Small intestine (tissue), 16 donors: ENCODE results near the gene TOMM40L. TPM values are rescaled to one million over a fixed set of nuclear protein-coding genes. Genes with fewer than 3 reads are reported as not detected.

ENCODE experiments used
- DNase-seq, 2 donors: peaks; one replicate each; pipeline versions ENCODE4 v3.0.0 to v3.0.0-alpha.2; 2013
- FAIRE-seq: peaks from 2 replicates; lab custom pipeline; 2012; peaks lifted over from hg19 to GRCh38; lab: Jason Lieb, UNC
- H3K27ac ChIP-seq, 3 donors: one replicate each; pipeline ENCODE4 v1.5.1; 2013; ENCODE audit warnings: low read length in 2 of 3, mild to moderate bottlenecking in 2 of 3, control low read depth in 1 of 3, inconsistent platforms in 1 of 3, low read depth in 1 of 3, moderate library complexity in 1 of 3
- H3K27me3 ChIP-seq, 3 donors: one replicate each; pipeline ENCODE4 v1.6.1; 2013; ENCODE audit warnings: low read length in 3 of 3, inconsistent platforms in 1 of 3; ENCODE audit not compliant: control insufficient read depth in 3 of 3, insufficient read depth in 3 of 3
- H3K36me3 ChIP-seq, 3 donors: one replicate each; pipeline ENCODE4 v1.6.1; 2013; ENCODE audit warnings: low read length in 3 of 3, inconsistent platforms in 1 of 3, low read depth in 1 of 3, mild to moderate bottlenecking in 1 of 3, moderate library complexity in 1 of 3; ENCODE audit not compliant: control insufficient read depth in 3 of 3, insufficient read depth in 2 of 3
- H3K4me1 ChIP-seq, 3 donors: one replicate each; pipeline ENCODE4 v1.6.1; 2013; ENCODE audit warnings: low read length in 2 of 3, inconsistent platforms in 1 of 3, low read depth in 1 of 3, mild to moderate bottlenecking in 1 of 3, moderate library complexity in 1 of 3; ENCODE audit not compliant: control insufficient read depth in 3 of 3, insufficient read depth in 2 of 3
- H3K4me3 ChIP-seq, 3 donors: one replicate each; pipeline ENCODE4 v1.5.1; 2013; ENCODE audit warnings: low read length in 3 of 3, control low read depth in 1 of 3, inconsistent platforms in 1 of 3, low read depth in 1 of 3, mild to moderate bottlenecking in 1 of 3, moderate library complexity in 1 of 3
- H3K9me3 ChIP-seq, 2 donors: one replicate each; pipeline ENCODE4 v1.6.1; 2013; ENCODE audit warnings: low read depth in 1 of 2, low read length in 1 of 2; ENCODE audit not compliant: control insufficient read depth in 2 of 2, insufficient read depth in 1 of 2
- WGBS, 3 donors: extraction: QIAGEN DNeasy Blood & Tissue Kit; methylation state at CpG; one replicate each; pipeline ENCODE4 v1.1.7; 2013; 5-methylcytosine and 5-hydroxymethylcytosine counted together
- long read RNA-seq, 10 donors: transcript quantifications; one replicate each; lab custom pipeline, GENCODE V29; 2026
- polyA plus RNA-seq, 4 donors: library from polyadenylated mRNA; stranded (reverse) in 3 of 4; unstranded in 1 of 4; fragments of 200-250 nt in 3 of 4; fragments of 120-200 nt in 1 of 4; gene quantifications; one replicate each; pipeline versions ENCODE4 v1.2.1 to v1.2.3, GENCODE V29; 2013
- donor health status: healthy with polysubstance abuse.
- donor health status: control.
- donor health status: control.
- donor health status: Bipolar disorder and iron deficiency.
- donor health status: healthy.

TOMM40L gene
- polyA plus RNA-seq = 10 to 100 TPM; 12.4 to 32.9 (median 22.1) TPM
- long read RNA-seq, donor 1 = 0 reads
- long read RNA-seq, donor 2, partial matches to known transcripts = 0 of 5 reads
- long read RNA-seq, donor 2, other reads (novel, unspliced or antisense) = 0 of 5 reads
- long read RNA-seq, donor 3, partial matches to known transcripts = 0 of 1 reads
- long read RNA-seq, donor 3, other reads (novel, unspliced or antisense) = 0 of 1 reads
- long read RNA-seq, donor 4 = 0 reads
- long read RNA-seq, donor 5, partial matches to known transcripts = 0 of 1 reads
- long read RNA-seq, donor 5, other reads (novel, unspliced or antisense) = 0 of 1 reads
- long read RNA-seq, donor 6 = 0 reads
- long read RNA-seq, donor 7 = 0 reads
- long read RNA-seq, donor 8 = 0 reads
- long read RNA-seq, donor 9, partial matches to known transcripts = 0 of 2 reads
- long read RNA-seq, donor 9, other reads (novel, unspliced or antisense) = 0 of 2 reads
- long read RNA-seq, donor 10, partial matches to known transcripts = 7 of 9 reads
- long read RNA-seq, donor 10, other reads (novel, unspliced or antisense) = 0 of 9 reads

GRCh38 chr1:161225534-161226319 lies at the start of gene TOMM40L:
TSS of gene TOMM40L (plus strand) at chr1:161226060. CDS start at chr1:161226490, 430 bp downstream.
- peak; percentile 99 for DNase-seq
- Histone ChIP-seq H3K36me3 (peaks cover 3 to 30% (median 10%) of the 10 kb centered on the region in 3 donors), H3K9me3 (no peaks in the 10 kb centered on the region), H3K4me3 (peak within 1 kb of the TSS; percentile 45 to 89 (median 64)), H3K4me1 (peaks cover 0 to 68% (median 8%) of the 10 kb centered on the region in 3 donors), H3K27ac (peak within 1 kb of the TSS; percentile 80 to 94 (median 87)), H3K27me3 (no peaks in the 10 kb centered on the region)
- peak; percentile 96 for FAIRE-seq
- whole genome bisulfite sequencing, 3 donors = 4 to 6% (median 4%) methylated on average over 15 to 16 of the region's 16 CpGs

GRCh38 chr1:161176468-161177111 lies 49.3 kb upstream of the TOMM40L start:
- no peak for FAIRE-seq
- H3K4me3 ChIP-seq = peak overlapping the region; percentile 65 to 94 (median 77)
- WGBS, 3 donors = 9 to 14% (median 13%) methylated on average over 16 to 17 of the region's 17 CpGs
- no peaks in the 10 kb centered on the region for H3K9me3 ChIP-seq
- peaks cover 4 to 33% (median 10%) of the 10 kb centered on the region in 3 donors for H3K36me3 ChIP-seq
- H3K27ac ChIP-seq = peak overlapping the region; percentile 56 to 93 (median 76)
- DNase-seq = no peak
- peaks cover 0 to 7% (median 3%) of the 10 kb centered on the region in 3 donors for H3K4me1 ChIP-seq
- H3K27me3 ChIP-seq = no peaks in the 10 kb centered on the region

- no peaks in the 10 kb centered on the region for H3K27me3 ChIP-seq
- H3K9me3 ChIP-seq = no peaks in the 10 kb centered on the region
- WGBS, 3 donors = 2 to 5% (median 4%) methylated on average over 46 to 50 of the region's 50 CpGs
- H3K4me1 ChIP-seq = peaks cover 0 to 7% (median 3%) of the 10 kb centered on the region in 3 donors
- FAIRE-seq (no peak), DNase-seq (peak; percentile 83 to 96)
- peak within 1 kb of the TSS; percentile 60 to 93 (median 76) for H3K27ac ChIP-seq
- peak within 1 kb of the TSS; percentile 65 to 94 (median 77) for H3K4me3 ChIP-seq
- H3K36me3 ChIP-seq = peaks cover 4 to 26% (median 10%) of the 10 kb centered on the region in 3 donors
Measured at GRCh38 chr1:161177112-161177935, 48.5 kb upstream of the TOMM40L start, which contains the start of gene B4GALT3. TSS of gene B4GALT3 (minus strand) at chr1:161177507. CDS start at chr1:161176060, 1,447 bp downstream.

GRCh38 chr1:161177936-161178244 lies 48.0 kb upstream of the TOMM40L start:
- Histone ChIP-seq H3K36me3 (peaks cover 2 to 22% (median 10%) of the 10 kb centered on the region in 3 donors), H3K9me3 (no peaks in the 10 kb centered on the region), H3K4me1 (peaks cover 0 to 7% (median 3%) of the 10 kb centered on the region in 3 donors), H3K27me3 (no peaks in the 10 kb centered on the region), H3K4me3 (peak overlapping the region; percentile 65 to 94 (median 77)), H3K27ac (peak overlapping the region; percentile 60 to 93 (median 76))
- 20 to 56% (median 44%) methylated on average over 9 of the region's 9 CpGs for WGBS, 3 donors
- no peak for FAIRE-seq
- no peak for DNase-seq

- H3K27me3 ChIP-seq = no peaks in the 10 kb centered on the region
- DNase-seq = no peak
- no peak for FAIRE-seq
- peaks cover 0 to 7% (median 0%) of the 10 kb centered on the region in 3 donors for H3K4me1 ChIP-seq
- no peak overlapping the region for H3K4me3 ChIP-seq
- WGBS, 3 donors = 80 to 91% (median 89%) methylated on average over 3 of the region's 3 CpGs
- no peak overlapping the region for H3K27ac ChIP-seq
- H3K9me3 ChIP-seq = no peaks in the 10 kb centered on the region
- H3K36me3 ChIP-seq = peaks cover 0 to 11% (median 5%) of the 10 kb centered on the region in 3 donors
Measured at GRCh38 chr1:161179698-161180097, 46.2 kb upstream of the TOMM40L start.

GRCh38 chr1:161180639-161181038 lies 45.2 kb upstream of the TOMM40L start:
- WGBS, 3 donors = 71 to 76% (median 73%) methylated on average over 1 of the region's 1 CpG
- FAIRE-seq (no peak), DNase-seq (no peak)
- Histone ChIP-seq H3K36me3 (peaks cover 0 to 3% (median 0%) of the 10 kb centered on the region in 3 donors), H3K4me3 (no peak overlapping the region), H3K9me3 (no peaks in the 10 kb centered on the region), H3K4me1 (peaks cover 0 to 7% (median 0%) of the 10 kb centered on the region in 3 donors), H3K27me3 (no peaks in the 10 kb centered on the region), H3K27ac (no peak overlapping the region)

- no peaks in the 10 kb centered on the region for H3K4me1 ChIP-seq
- FAIRE-seq = no peak
- peak in 1 of 2 donors; percentile 52 for DNase-seq
- no peaks in the 10 kb centered on the region for H3K27me3 ChIP-seq
- no peaks in the 10 kb centered on the region for H3K36me3 ChIP-seq
- no peak overlapping the region for H3K4me3 ChIP-seq
- 64 to 90% (median 78%) methylated on average over 1 of the region's 1 CpG for WGBS, 3 donors
- peak overlapping the region in 2 of 3 donors; percentile 61 to 82 for H3K27ac ChIP-seq
- H3K9me3 ChIP-seq = no peaks in the 10 kb centered on the region
Measured at GRCh38 chr1:161182214-161182613, 43.6 kb upstream of the TOMM40L start.
